Activated CD4-positive, alpha-beta memory T cell treated with anti-CD3 and anti-CD28 coated beads, Interleukin-2, amount 10 ng/mL, durations not matched to agents 7 days and 5 days (primary cell): Measurements from ENCODE around the gene NDUFS2. TPM values are rescaled to one million over a fixed set of nuclear protein-coding genes. Genes with fewer than 3 reads are reported as not detected.

ENCODE experiments used
- CTCF ChIA-PET: fragments of 350-600 bp; sonication (Branson Sonifier 250); formaldehyde crosslinking; loops from one replicate; lab custom pipeline; 2021; ENCODE audit warnings: antibody characterized with exemption, inconsistent platforms; lab: Charles Lee
- POLR2A ChIA-PET: fragments of 350-600 bp; sonication (Branson Sonifier 250); formaldehyde crosslinking; loops from one replicate; lab custom pipeline; 2021; ENCODE audit warnings: antibody characterized with exemption; lab: Charles Lee
- DNase-seq: peaks from one replicate; pipeline ENCODE4 v3.0.0-alpha.2; 2020
- H3K27ac Mint-ChIP-seq: one replicate; pipeline ENCODE4 v1.8.0; 2021; ENCODE audit warnings: mild to moderate bottlenecking, mixed read lengths
- H3K27me3 Mint-ChIP-seq: one replicate; pipeline ENCODE4 v1.8.0; 2021; ENCODE audit warnings: mixed read lengths
- H3K36me3 Mint-ChIP-seq: one replicate; pipeline ENCODE4 v1.8.0; 2021; ENCODE audit warnings: low read depth, mixed read lengths
- H3K4me1 Mint-ChIP-seq: one replicate; pipeline ENCODE4 v1.8.0; 2021; ENCODE audit warnings: mixed read lengths
- H3K4me3 Mint-ChIP-seq: one replicate; pipeline ENCODE4 v1.8.0; 2021; ENCODE audit warnings: mild to moderate bottlenecking, mixed read lengths
- H3K9me3 Mint-ChIP-seq: one replicate; pipeline ENCODE4 v1.8.0; 2021; ENCODE audit warnings: mixed read lengths
- total RNA-seq, 2 experiments: library from RNA; stranded (reverse); gene quantifications; one replicate each; pipeline ENCODE4 v1.2.3, GENCODE V29; 2021

The NDUFS2 gene
- total RNA-seq, 2 experiments from 2014 or later = 83.0 to 87.3 TPM

- Mint-ChIP-seq H3K4me3 (no peak overlapping the region), H3K27me3 (no peaks in the 10 kb centered on the region), H3K36me3 (peaks cover 78% of the 10 kb centered on the region), H3K9me3 (no peaks in the 10 kb centered on the region), H3K4me1 (peaks cover 39% of the 10 kb centered on the region), H3K27ac (peak overlapping the region; percentile 41)
- ChIA-PET CTCF (interaction anchor here (0.6 to 6.8 kb wide), 9 partner anchors 10 to 172 kb away, joined by 3 to 60 read pairs (median 6); partner anchors contain the start of genes APOA2, PPOX and TOMM40L), POLR2A (interaction anchor here (1.2 to 2.8 kb wide), 4 partner anchors 13 to 28 kb away, joined by 5 to 8 read pairs (median 6); partner anchors contain the start of genes APOA2 and TOMM40L)
- peak; percentile 75 for DNase-seq
Measured at GRCh38 chr1:161209790-161210409, 7.7 kb downstream of the NDUFS2 start.

- peaks cover 44% of the 10 kb centered on the region for H3K4me1 Mint-ChIP-seq
- no peak for DNase-seq
- CTCF ChIA-PET = no interaction called here
- no peaks in the 10 kb centered on the region for H3K27me3 Mint-ChIP-seq
- no peaks in the 10 kb centered on the region for H3K9me3 Mint-ChIP-seq
- peaks cover 52% of the 10 kb centered on the region for H3K36me3 Mint-ChIP-seq
- POLR2A ChIA-PET = interaction anchor here (3.9 kb wide), 1 partner anchor 12 kb away, joined by 26 read pairs; the partner anchor contains the start of gene NDUFS2
- H3K27ac Mint-ChIP-seq = no peak overlapping the region
- no peak overlapping the region for H3K4me3 Mint-ChIP-seq
Measured at GRCh38 chr1:161214369-161214768, 12.2 kb downstream of the NDUFS2 start.

- peak within 1 kb of the TSS; percentile 31 for H3K27ac Mint-ChIP-seq
- no peak for DNase-seq
- peaks cover 45% of the 10 kb centered on the region for H3K36me3 Mint-ChIP-seq
- CTCF ChIA-PET = interaction anchor here (3.2 kb wide), 1 partner anchor 11 kb away, joined by 30 read pairs; the partner anchor contains the start of gene TOMM40L
- POLR2A ChIA-PET = interaction anchor here (3.1 to 5.2 kb wide), 2 partner anchors 9 to 13 kb away, joined by 11 to 44 read pairs; partner anchors contain the start of gene NDUFS2
- no peak within 1 kb of the TSS for H3K4me3 Mint-ChIP-seq
- no peaks in the 10 kb centered on the region for H3K9me3 Mint-ChIP-seq
- peaks cover 39% of the 10 kb centered on the region for H3K4me1 Mint-ChIP-seq
- H3K27me3 Mint-ChIP-seq = no peaks in the 10 kb centered on the region
Measured at GRCh38 chr1:161215076-161215475, 12.9 kb downstream of the NDUFS2 start, which contains the start of gene FCER1G. Gene FCER1G, plus strand, starts transcription at chr1:161215295. Its CDS starts 27 bp downstream, at chr1:161215322.

- Mint-ChIP-seq H3K27ac (peak overlapping the region; percentile 7), H3K4me3 (no peak overlapping the region), H3K27me3 (no peaks in the 10 kb centered on the region)
Measured at GRCh38 chr1:161216945-161217712, 15.0 kb downstream of the NDUFS2 start.

GRCh38 chr1:161217831-161218230 lies 15.7 kb downstream of the NDUFS2 start:
- DNase-seq = no peak
- Mint-ChIP-seq H3K4me3 (no peak overlapping the region), H3K9me3 (no peaks in the 10 kb centered on the region), H3K27ac (no peak overlapping the region), H3K4me1 (peaks cover 43% of the 10 kb centered on the region), H3K27me3 (no peaks in the 10 kb centered on the region), H3K36me3 (peaks cover 24% of the 10 kb centered on the region)
- ChIA-PET POLR2A (interaction anchor here (1.3 to 5.2 kb wide), 4 partner anchors 8 to 36 kb away, joined by 3 to 44 read pairs (median 12); partner anchors contain the start of genes NDUFS2 and TOMM40L), CTCF (interaction anchor here (0.6 to 3.5 kb wide), 4 partner anchors 8 to 165 kb away, joined by 3 to 30 read pairs (median 10); partner anchors contain the start of gene TOMM40L)

More at GRCh38 chr1:161216945-161217712, 15.0 kb downstream of the NDUFS2 start:
- H3K36me3 Mint-ChIP-seq = peaks cover 28% of the 10 kb centered on the region
- no peak for DNase-seq
- no peaks in the 10 kb centered on the region for H3K9me3 Mint-ChIP-seq
- CTCF ChIA-PET = interaction anchor here (0.6 to 3.2 kb wide), 5 partner anchors 9 to 165 kb away, joined by 3 to 30 read pairs (median 4); partner anchors contain the start of gene TOMM40L
- POLR2A ChIA-PET = interaction anchor here (1.3 to 5.2 kb wide), 4 partner anchors 9 to 35 kb away, joined by 3 to 44 read pairs (median 12); partner anchors contain the start of genes NDUFS2 and TOMM40L
- H3K4me1 Mint-ChIP-seq = peaks cover 43% of the 10 kb centered on the region

GRCh38 chr1:161218301-161219077 lies 16.3 kb downstream of the NDUFS2 start:
- Mint-ChIP-seq H3K36me3 (peaks cover 17% of the 10 kb centered on the region), H3K4me3 (no peak overlapping the region), H3K4me1 (peaks cover 43% of the 10 kb centered on the region), H3K27ac (no peak overlapping the region), H3K9me3 (no peaks in the 10 kb centered on the region), H3K27me3 (no peaks in the 10 kb centered on the region)
- DNase-seq = no peak
- ChIA-PET POLR2A (interaction anchor here (1.1 to 5.2 kb wide), 4 partner anchors 12 to 156 kb away, joined by 3 to 44 read pairs (median 7); partner anchors contain the start of gene NDUFS2), CTCF (interaction anchor here (1.6 to 5.1 kb wide), 3 partner anchors 10 to 164 kb away, joined by 8 to 16 read pairs (median 15); partner anchors contain the start of gene PPOX)

GRCh38 chr1:161219078-161219892 lies 17.1 kb downstream of the NDUFS2 start:
- Mint-ChIP-seq H3K4me3 (no peak overlapping the region), H3K27me3 (no peaks in the 10 kb centered on the region), H3K27ac (no peak overlapping the region), H3K9me3 (no peaks in the 10 kb centered on the region), H3K36me3 (peaks cover 9% of the 10 kb centered on the region), H3K4me1 (peaks cover 43% of the 10 kb centered on the region)
- no peak for DNase-seq
- ChIA-PET CTCF (interaction anchor here (0.9 to 5.1 kb wide), 6 partner anchors 9 to 163 kb away, joined by 3 to 16 read pairs (median 6); partner anchors contain the start of gene PPOX), POLR2A (interaction anchor here (1.1 to 5.2 kb wide), 2 partner anchors 17 to 155 kb away, joined by 3 to 44 read pairs; partner anchors contain the start of gene NDUFS2)

GRCh38 chr1:161220002-161220401 lies 17.8 kb downstream of the NDUFS2 start:
- H3K4me3 Mint-ChIP-seq = no peak overlapping the region
- no peak for DNase-seq
- peaks cover 3% of the 10 kb centered on the region for H3K36me3 Mint-ChIP-seq
- H3K27me3 Mint-ChIP-seq = no peaks in the 10 kb centered on the region
- ChIA-PET CTCF (interaction anchor here (0.6 to 5.1 kb wide), 7 partner anchors 9 to 162 kb away, joined by 3 to 16 read pairs (median 5); partner anchors contain the start of gene PPOX), POLR2A (interaction anchor here (5.2 kb wide), 1 partner anchor 17 kb away, joined by 44 read pairs; the partner anchor contains the start of gene NDUFS2)
- no peak overlapping the region for H3K27ac Mint-ChIP-seq
- peaks cover 41% of the 10 kb centered on the region for H3K4me1 Mint-ChIP-seq
- no peaks in the 10 kb centered on the region for H3K9me3 Mint-ChIP-seq

GRCh38 chr1:161222175-161223019 lies 20.2 kb downstream of the NDUFS2 start:
- Mint-ChIP-seq H3K36me3 (peaks cover 2% of the 10 kb centered on the region), H3K4me3 (no peak overlapping the region), H3K9me3 (no peaks in the 10 kb centered on the region), H3K4me1 (peaks cover 48% of the 10 kb centered on the region), H3K27me3 (no peaks in the 10 kb centered on the region), H3K27ac (no peak overlapping the region)
- DNase-seq = no peak
- CTCF ChIA-PET = interaction anchor here (0.9 to 10.7 kb wide), 6 partner anchors 12 to 160 kb away, joined by 3 to 193 read pairs (median 11); partner anchors contain the start of genes CFAP126, NDUFS2 and PPOX
- POLR2A ChIA-PET = interaction anchor here (0.8 to 2.8 kb wide), 4 partner anchors 12 to 39 kb away, joined by 3 to 12 read pairs (median 4); partner anchors contain the start of gene NDUFS2
